SK-N-SH (cell line): ENCODE data around the gene E4F1. TPM values are rescaled to one million over a fixed set of nuclear protein-coding genes. Genes with fewer than 3 reads are reported as not detected.

Experiments used
- CTCF ChIA-PET: fragments of 300-600, 350-600 bp; formaldehyde crosslinking; extraction: SDS; loops from one replicate; lab custom pipeline; 2021; lab: Yijun Ruan, JAX
- POLR2A ChIA-PET: fragments of 350-600 bp; sonication (Branson Sonifier 250); formaldehyde crosslinking; extraction: SDS; loops from one replicate; lab custom pipeline; 2020; ENCODE audit warnings: antibody characterized with exemption, inconsistent platforms; lab: Yijun Ruan, JAX
- DNase-seq: peaks from one replicate; pipeline ENCODE4 v3.0.0; 2012
- H2AFZ ChIP-seq: fragments of 200-600 bp; sonication (generic); 2 replicates; pipeline ENCODE4 v1.8.1; 2016; ENCODE audit warnings: antibody characterized with exemption, mild to moderate bottlenecking, low read depth
- H3F3A ChIP-seq: fragments of 200-600 bp; sonication (generic); replicated peaks from 2 replicates; pipeline ENCODE3; 2016; ENCODE audit warnings: antibody characterized with exemption, mild to moderate bottlenecking; ENCODE audit not compliant: insufficient read depth
- H3K27ac ChIP-seq, 2 experiments: fragments of 200-500 bp in 1 of 2; fragments of 200-600 bp in 1 of 2; sonication (Bioruptor generic) in 1 of 2; sonication (generic), shearing (Covaris generic) in 1 of 2; 2 replicates each; pipeline versions ENCODE4 v1.5.1 to v1.6.1; 2014 to 2016; ENCODE audit warnings: low read depth in 2 of 2, inconsistent platforms in 1 of 2, low read length in 1 of 2, mild to moderate bottlenecking in 1 of 2, mixed read lengths in 1 of 2
- H3K27me3 ChIP-seq: fragments of 200-600 bp; sonication (generic), shearing (Covaris generic); 2 replicates; pipeline ENCODE4 v1.6.1; 2016; ENCODE audit warnings: mixed run types; ENCODE audit not compliant: insufficient read depth
- H3K36me3 ChIP-seq, 2 experiments: fragments of 200-500 bp in 1 of 2; fragments of 200-600 bp in 1 of 2; sonication (Bioruptor generic) in 1 of 2; sonication (generic) in 1 of 2; replicated peaks in 1 of 2; 2 replicates each; pipeline versions ENCODE3 to v1.5.1; 2014 to 2016; ENCODE audit warnings: low read length in 1 of 2, mild to moderate bottlenecking in 1 of 2; ENCODE audit not compliant: insufficient read depth in 2 of 2, control insufficient read depth in 1 of 2
- H3K4me1 ChIP-seq, 2 experiments: fragments of 200-500 bp in 1 of 2; fragments of 200-600 bp in 1 of 2; sonication (Bioruptor generic) in 1 of 2; sonication (generic), shearing (Covaris generic) in 1 of 2; 2 replicates each; pipeline versions ENCODE4 v1.5.1 to v1.6.1; 2014 to 2016; ENCODE audit warnings: low read depth in 1 of 2, low read length in 1 of 2, mixed run types in 1 of 2; ENCODE audit not compliant: insufficient read depth in 2 of 2, control insufficient read depth in 1 of 2
- H3K4me2 ChIP-seq: fragments of 200-600 bp; sonication (generic), shearing (Covaris generic); 2 replicates; pipeline ENCODE4 v1.6.1; 2017; ENCODE audit warnings: mixed run types
- H3K4me3 ChIP-seq, 2 experiments: fragments of 200-500 bp in 1 of 2; fragments of 200-600 bp in 1 of 2; sonication (Bioruptor generic) in 1 of 2; sonication (generic), shearing (Covaris generic) in 1 of 2; 2 replicates each; pipeline versions ENCODE4 v1.5.1 to v1.8.1; 2014 to 2016; ENCODE audit warnings: low read depth in 2 of 2, inconsistent platforms in 1 of 2, low read length in 1 of 2, mild to moderate bottlenecking in 1 of 2, mixed read lengths in 1 of 2, moderate library complexity in 1 of 2
- H3K79me2 ChIP-seq: fragments of 200-600 bp; sonication (generic); 2 replicates; pipeline ENCODE4 v1.8.1; 2017; ENCODE audit warnings: mild to moderate bottlenecking; ENCODE audit not compliant: insufficient read depth
- H3K9ac ChIP-seq: fragments of 200-600 bp; sonication (generic); 2 replicates; pipeline ENCODE4 v1.6.1; 2017; ENCODE audit warnings: mixed run types
- H3K9me2 ChIP-seq: fragments of 200-600 bp; sonication (generic); 2 replicates; pipeline ENCODE4 v1.6.1; 2017; ENCODE audit warnings: mixed run types
- H3K9me3 ChIP-seq: fragments of 200-600 bp; sonication (generic); 2 replicates; pipeline ENCODE4 v1.6.1; 2017; ENCODE audit warnings: mixed run types, mild to moderate bottlenecking, moderate library complexity
- H4K20me1 ChIP-seq: fragments of 200-600 bp; sonication (generic); 2 replicates; pipeline ENCODE4 v1.6.1; 2017; ENCODE audit warnings: mild to moderate bottlenecking, mixed run types; ENCODE audit not compliant: insufficient read depth
- CHD2 ChIP-seq: fragments of 150-350 bp; IDR thresholded peaks from 2 replicates; pipeline ENCODE4 v1.6.1; 2018; ENCODE audit warnings: low read length; ENCODE audit not compliant: partially characterized antibody
- CTCF ChIP-seq: fragments of 200-600 bp; sonication (generic); IDR thresholded peaks from 2 replicates; pipeline ENCODE4 v1.6.1; 2017; ENCODE audit warnings: antibody characterized with exemption, mild to moderate bottlenecking, moderate library complexity
- FOXJ3 ChIP-seq: sonication (generic); formaldehyde crosslinking; IDR thresholded peaks from 2 replicates; pipeline ENCODE4 v1.5.1; 2020; ENCODE audit warnings: mild to moderate bottlenecking, missing genetic modification reagents
- FOXM1 ChIP-seq: IDR thresholded peaks from 2 replicates; pipeline ENCODE4 v1.4.0; 2012; ENCODE audit warnings: low read depth, mild to moderate bottlenecking
- GABPA ChIP-seq: IDR thresholded peaks from 2 replicates; pipeline ENCODE4 v1.4.0; 2012; ENCODE audit warnings: low read depth, mild to moderate bottlenecking
- JUND ChIP-seq: IDR thresholded peaks from 2 replicates; pipeline ENCODE4 v1.4.0; 2012
- MAX ChIP-seq: IDR thresholded peaks from 2 replicates; pipeline ENCODE4 v1.4.0; 2012; ENCODE audit warnings: low read depth
- MXI1 ChIP-seq: IDR thresholded peaks from 2 replicates; pipeline ENCODE4 v1.6.1; 2012; ENCODE audit warnings: mild to moderate bottlenecking, low read depth, low read length, improper control_type of control experiment
- NFIC ChIP-seq: IDR thresholded peaks from 2 replicates; pipeline ENCODE4 v1.4.0; 2012; ENCODE audit warnings: borderline replicate concordance
- NRF1 ChIP-seq: IDR thresholded peaks from 2 replicates; pipeline ENCODE4 v1.6.1; 2012; ENCODE audit warnings: low read depth, mild to moderate bottlenecking, low read length
- PBX3 ChIP-seq: IDR thresholded peaks from 2 replicates; pipeline ENCODE4; 2012
- POLR2AphosphoS5 ChIP-seq: IDR thresholded peaks from 2 replicates; pipeline ENCODE4 v1.6.1; 2012; ENCODE audit warnings: low read depth, low read length
- RAD21 ChIP-seq: IDR thresholded peaks from 2 replicates; pipeline ENCODE4 v1.6.1; 2012; ENCODE audit warnings: mild to moderate bottlenecking, low read length
- RCOR1 ChIP-seq: fragments of 150-350 bp; IDR thresholded peaks from 2 replicates; pipeline ENCODE4 v1.6.1; 2017; ENCODE audit warnings: antibody characterized with exemption, low read length
- REST ChIP-seq: IDR thresholded peaks from 2 replicates; pipeline ENCODE4 v1.6.1; 2012; ENCODE audit warnings: mild to moderate bottlenecking, low read depth, low read length, moderate library complexity
- RFX5 ChIP-seq: IDR thresholded peaks from 2 replicates; pipeline ENCODE4 v1.6.1; 2012; ENCODE audit warnings: mild to moderate bottlenecking, improper control_type of control experiment, low read length
- SMC3 ChIP-seq: IDR thresholded peaks from 2 replicates; pipeline ENCODE4 v1.6.1; 2012; ENCODE audit warnings: low read depth, low read length, improper control_type of control experiment
- TAF1 ChIP-seq: IDR thresholded peaks from 2 replicates; pipeline ENCODE4 v1.6.1; 2012; ENCODE audit warnings: low read depth, mild to moderate bottlenecking, low read length, moderate library complexity, borderline replicate concordance
- USF2 ChIP-seq: fragments of 150-350 bp; IDR thresholded peaks from 2 replicates; pipeline ENCODE4 v1.6.1; 2017; ENCODE audit warnings: antibody characterized with exemption, low read length, low read depth, borderline replicate concordance
- YY1 ChIP-seq: IDR thresholded peaks from 2 replicates; pipeline ENCODE4 v1.4.0; 2012; ENCODE audit warnings: low read depth, mild to moderate bottlenecking
- WGBS: methylation state at CpG from one replicate; pipeline ENCODE4 v1.1.6; 2017; ENCODE audit warnings: low lambda C conversion rate; 5-methylcytosine and 5-hydroxymethylcytosine counted together
- polyA plus RNA-seq, 3 experiments: library from polyadenylated mRNA; depleted of rRNA; stranded (reverse); fragments of >200 nt; gene quantifications; 2 replicates each; pipeline ENCODE4 v1.2.3, GENCODE V29; 2012

E4F1 gene
- polyA plus RNA-seq, 1 of the 3 experiments (the other 2 are of a cell fraction): 33.0 TPM

- peaks cover 32% of the 10 kb centered on the region for H3K79me2 ChIP-seq
- no peaks in the 10 kb centered on the region for H3K9me2 ChIP-seq
- ChIA-PET POLR2A (no interaction called here), CTCF (interaction anchor here (0.7 to 1.6 kb wide), 2 partner anchors 12 to 21 kb away, joined by 3 to 5 read pairs; partner anchors contain the start of gene ECI1)
- no peak overlapping the region for H3K27ac ChIP-seq
- WGBS: 93% methylated on average over 7 of the region's 13 CpGs
- H3K27me3 ChIP-seq: no peaks in the 10 kb centered on the region
- H3K9me3 ChIP-seq: no peaks in the 10 kb centered on the region
- no peaks in the 10 kb centered on the region; a peak in 1 of 4 replicates for H3K4me1 ChIP-seq
- TF ChIP-seq CHD2 (no peak), PBX3 (no peak), YY1 (no peak), NRF1 (no peak), TAF1 (no peak), RAD21 (no peak), RCOR1 (no peak), GABPA (no peak), MAX (no peak), SMC3 (no peak), POLR2AphosphoS5 (no peak), RFX5 (no peak), FOXJ3 (CRISPR knock-in tag) (no peak), MXI1 (no peak), REST (no peak), FOXM1 (no peak), CTCF (no peak), USF2 (no peak), JUND (no peak), NFIC (no peak)
- H4K20me1 ChIP-seq: peaks cover 30% of the 10 kb centered on the region
- H3K4me2 ChIP-seq: no peak overlapping the region
- H3K4me3 ChIP-seq: no peak overlapping the region
- no peak overlapping the region for H3K9ac ChIP-seq
- H3K36me3 ChIP-seq: peaks cover 0 to 67% of the 10 kb centered on the region in 2 experiments
- no peaks in the 10 kb centered on the region for H3F3A ChIP-seq
- no peak for DNase-seq
- H2AFZ ChIP-seq: no peak overlapping the region
These were observed 7.0 kb downstream of the E4F1 start for GRCh38 chr16:2230376-2230775.
